Kidney (tissue), 14 donors: ENCODE results near the gene DOK7. TPM values are rescaled to one million over a fixed set of nuclear protein-coding genes. Genes with fewer than 3 reads are reported as not detected.

Source experiments
- DNase-seq, 5 donors: peaks; one replicate each; pipeline ENCODE4 v3.0.0-alpha.2; 2013 to 2020
- FAIRE-seq: peaks from 2 replicates; lab custom pipeline; 2012; peaks lifted over from hg19 to GRCh38; lab: Jason Lieb, UNC
- H3K27ac ChIP-seq, 2 donors: one replicate each; pipeline ENCODE4 v1.7.0; 2013; ENCODE audit warnings: low read depth in 2 of 2, low read length in 2 of 2, inconsistent platforms in 1 of 2
- H3K27me3 ChIP-seq: one replicate; pipeline ENCODE4 v1.7.1; 2013; ENCODE audit warnings: low read length, inconsistent platforms; ENCODE audit not compliant: control insufficient read depth, insufficient read depth
- H3K36me3 ChIP-seq, 3 donors: one replicate each; pipeline versions ENCODE4 v1.7.0 to v1.7.1; 2013; ENCODE audit warnings: low read length in 3 of 3, control low read depth in 1 of 3, inconsistent platforms in 1 of 3; ENCODE audit not compliant: insufficient read depth in 3 of 3, control insufficient read depth in 2 of 3
- H3K4me1 ChIP-seq, 3 donors: one replicate each; pipeline versions ENCODE4 v1.7.0 to v1.7.1; 2013; ENCODE audit warnings: low read length in 3 of 3, inconsistent platforms in 1 of 3, low read depth in 1 of 3; ENCODE audit not compliant: control insufficient read depth in 2 of 3, insufficient read depth in 2 of 3
- H3K4me3 ChIP-seq, 3 donors: one replicate each; pipeline versions ENCODE4 v1.7.0 to v1.8.1; 2013; ENCODE audit warnings: low read length in 3 of 3, control low read depth in 1 of 3, inconsistent platforms in 1 of 3
- H3K9ac ChIP-seq, 3 donors: one replicate each; pipeline versions ENCODE4 v1.7.0 to v1.7.1; 2013; ENCODE audit warnings: low read length in 3 of 3, control low read depth in 1 of 3, inconsistent platforms in 1 of 3
- H3K9me3 ChIP-seq, 3 donors: one replicate each; pipeline versions ENCODE4 v1.7.0 to v1.7.1; 2013; ENCODE audit warnings: low read length in 3 of 3, control low read depth in 1 of 3, inconsistent platforms in 1 of 3; ENCODE audit not compliant: control insufficient read depth in 2 of 3, insufficient read depth in 1 of 3
- intact Hi-C: fragments of 100-400 bp; cut with DNase I; formaldehyde crosslinking; loops from one replicate; pipeline ENCODE4 v1.11.1; 2022
- polyA plus RNA-seq: library from polyadenylated mRNA; stranded (reverse); fragments of 350-450 nt; fragmentation: Illumina TruSeq; extraction: RNeasy Lipid Tissue Mini Kit (QIAGEN cat#74804); gene quantifications from one replicate; pipeline ENCODE4 v1.2.3, GENCODE V29; 2014; ENCODE audit warnings: low read depth, low replicate concordance; ENCODE audit not compliant: insufficient read depth
- total RNA-seq: library from RNA; stranded (reverse); fragmentation: NEBNext Ultra II Directional; extraction: Animal tissue kit (Norgen Biotek cat#: 25700); gene quantifications from one replicate; pipeline ENCODE4 v1.2.1, GENCODE V29; 2021
- TF ChIP-seq, protein P1 (sequence below): IDR thresholded peaks from 3 replicates; pipeline ENCODE4 v1.5.1; 2012; ENCODE audit warnings: mild to moderate bottlenecking, moderate library complexity, borderline replicate concordance; ENCODE audit not compliant: insufficient read depth; ENCODE audit errors: extremely low read depth
- donor health status: control.
- donor health status: control.
- donor health status: control.
- donor health status: control.
- donor health status: control.
- donor health status: DM: yes; HTN: yes; CAD: no.
- donor health status: Normal renal cell carcinoma (clear cell type).

DOK7 gene
- total and polyA plus RNA-seq, 2 donors from 2014 or later = 1.2 to 7.0 TPM

DNA sequence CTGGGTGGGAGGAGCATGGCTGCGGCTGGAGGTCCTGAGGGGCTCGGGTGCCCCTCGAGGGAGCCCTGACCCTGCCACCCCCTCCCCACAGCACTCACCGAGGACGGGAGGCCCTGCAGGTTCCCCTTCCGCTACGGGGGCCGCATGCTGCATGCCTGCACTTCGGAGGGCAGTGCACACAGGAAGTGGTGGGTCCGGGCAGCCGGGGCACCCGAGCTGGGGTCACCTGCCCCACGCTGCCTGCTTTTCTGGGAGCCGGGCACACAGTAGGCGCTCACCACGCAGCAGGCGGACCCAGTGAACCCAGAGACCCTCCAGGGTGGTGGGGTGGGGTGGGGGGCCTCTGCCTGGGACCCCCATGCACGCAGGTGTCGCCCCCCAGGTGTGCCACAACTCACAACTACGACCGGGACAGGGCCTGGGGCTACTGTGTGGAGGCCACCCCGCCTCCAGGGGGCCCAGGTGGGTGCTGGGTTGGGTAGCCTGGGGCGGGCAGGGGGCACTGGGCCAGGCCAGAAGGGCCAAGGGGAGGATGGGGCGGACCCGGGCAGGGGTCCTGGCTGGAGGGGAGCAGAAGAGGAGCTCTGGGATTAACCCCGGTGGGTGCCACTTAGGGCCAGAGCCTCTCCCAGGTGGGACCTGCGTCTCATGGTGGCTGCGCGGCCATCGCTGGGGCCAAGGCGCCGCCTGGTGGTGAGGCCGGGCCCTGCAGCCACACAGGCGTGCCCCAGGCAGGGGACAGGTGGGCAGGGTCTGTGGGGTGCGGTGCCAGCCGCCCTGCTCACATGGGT lies 20.0 kb upstream of the DOK7 start:
- no peak overlapping the region for H3K27ac ChIP-seq
- H3K9me3 ChIP-seq = no peaks in the 10 kb centered on the region
- no peak overlapping the region for H3K9ac ChIP-seq
- TF ChIP-seq, protein P1, sequence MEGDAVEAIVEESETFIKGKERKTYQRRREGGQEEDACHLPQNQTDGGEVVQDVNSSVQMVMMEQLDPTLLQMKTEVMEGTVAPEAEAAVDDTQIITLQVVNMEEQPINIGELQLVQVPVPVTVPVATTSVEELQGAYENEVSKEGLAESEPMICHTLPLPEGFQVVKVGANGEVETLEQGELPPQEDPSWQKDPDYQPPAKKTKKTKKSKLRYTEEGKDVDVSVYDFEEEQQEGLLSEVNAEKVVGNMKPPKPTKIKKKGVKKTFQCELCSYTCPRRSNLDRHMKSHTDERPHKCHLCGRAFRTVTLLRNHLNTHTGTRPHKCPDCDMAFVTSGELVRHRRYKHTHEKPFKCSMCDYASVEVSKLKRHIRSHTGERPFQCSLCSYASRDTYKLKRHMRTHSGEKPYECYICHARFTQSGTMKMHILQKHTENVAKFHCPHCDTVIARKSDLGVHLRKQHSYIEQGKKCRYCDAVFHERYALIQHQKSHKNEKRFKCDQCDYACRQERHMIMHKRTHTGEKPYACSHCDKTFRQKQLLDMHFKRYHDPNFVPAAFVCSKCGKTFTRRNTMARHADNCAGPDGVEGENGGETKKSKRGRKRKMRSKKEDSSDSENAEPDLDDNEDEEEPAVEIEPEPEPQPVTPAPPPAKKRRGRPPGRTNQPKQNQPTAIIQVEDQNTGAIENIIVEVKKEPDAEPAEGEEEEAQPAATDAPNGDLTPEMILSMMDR = peak; percentile 97
- H3K36me3 ChIP-seq = no peaks in the 10 kb centered on the region
- intact Hi-C loops = loop anchor here (10.0 kb wide), 1 partner anchor 98 kb away; no protein-coding TSS in a partner anchor
- no peaks in the 10 kb centered on the region for H3K27me3 ChIP-seq
- no peak for FAIRE-seq
- DNase-seq = peak; percentile 60 to 84 (median 72)
- peaks cover 0 to 2% (median 0%) of the 10 kb centered on the region in 3 donors for H3K4me1 ChIP-seq
- no peak overlapping the region for H3K4me3 ChIP-seq

DNA sequence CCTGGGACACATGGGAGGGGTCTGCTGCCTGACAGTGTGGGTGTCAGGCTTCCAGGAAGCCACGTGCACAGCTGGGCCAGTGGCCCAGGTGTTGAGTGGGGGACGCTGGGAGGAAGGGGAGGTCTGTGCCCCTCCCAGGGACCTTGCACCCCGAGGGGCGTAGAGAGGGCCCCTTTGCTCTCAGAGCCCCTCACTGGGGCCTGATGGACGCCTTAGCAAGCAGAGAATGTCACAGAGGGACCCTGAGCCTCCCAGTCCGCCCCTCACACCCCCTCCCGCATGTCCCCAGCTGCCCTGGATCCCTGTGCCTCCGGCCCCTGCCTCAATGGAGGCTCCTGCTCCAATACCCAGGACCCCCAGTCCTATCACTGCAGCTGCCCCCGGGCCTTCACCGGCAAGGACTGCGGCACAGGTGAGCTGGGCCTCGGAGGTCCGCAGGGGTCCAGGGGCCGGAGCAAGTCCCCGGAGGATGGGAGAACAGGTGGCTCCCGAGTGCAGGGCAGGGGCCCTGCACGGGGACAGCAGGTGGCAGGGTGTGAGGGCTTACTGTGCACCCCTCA lies 19.3 kb upstream of the DOK7 start:
- TF ChIP-seq, protein P1 = no peak
- DNase-seq = no peak
- Histone ChIP-seq H3K9ac (no peak overlapping the region), H3K36me3 (no peaks in the 10 kb centered on the region), H3K4me1 (peaks cover 0 to 2% (median 0%) of the 10 kb centered on the region in 3 donors), H3K4me3 (no peak overlapping the region), H3K9me3 (no peaks in the 10 kb centered on the region), H3K27me3 (no peaks in the 10 kb centered on the region), H3K27ac (no peak overlapping the region)
- no peak for FAIRE-seq
- intact Hi-C loops = loop anchor here (10.0 kb wide), 1 partner anchor 99 kb away; no protein-coding TSS in a partner anchor

DNA sequence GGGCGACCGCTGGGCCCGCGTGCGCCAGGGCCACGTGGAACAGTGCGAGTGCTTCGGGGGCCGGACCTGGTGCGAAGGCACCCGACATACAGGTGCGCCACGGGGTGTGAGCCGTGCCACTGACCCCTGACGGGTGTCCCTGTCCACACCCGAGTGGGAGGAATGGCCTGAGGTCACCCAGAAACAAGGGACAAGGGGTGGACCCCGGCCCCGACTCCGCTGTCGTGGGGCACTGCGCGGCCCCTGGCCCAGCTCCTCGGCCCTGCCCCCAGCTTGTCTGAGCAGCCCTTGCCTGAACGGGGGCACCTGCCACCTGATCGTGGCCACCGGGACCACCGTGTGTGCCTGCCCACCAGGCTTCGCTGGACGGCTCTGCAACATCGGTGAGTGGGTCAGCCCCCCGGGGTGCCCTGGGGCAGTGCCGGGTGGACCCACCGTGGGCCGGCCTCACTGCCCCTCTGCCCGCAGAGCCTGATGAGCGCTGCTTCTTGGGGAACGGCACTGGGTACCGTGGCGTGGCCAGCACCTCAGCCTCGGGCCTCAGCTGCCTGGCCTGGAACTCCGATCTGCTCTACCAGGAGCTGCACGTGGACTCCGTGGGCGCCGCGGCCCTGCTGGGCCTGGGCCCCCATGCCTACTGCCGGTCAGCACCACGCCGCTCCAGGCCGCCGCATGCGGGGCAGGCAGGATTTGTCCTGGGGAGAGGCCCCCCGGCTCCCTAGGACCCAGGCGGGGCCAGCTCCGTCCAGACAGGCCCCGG lies 18.6 kb upstream of the DOK7 start:
- no peaks in the 10 kb centered on the region for H3K9me3 ChIP-seq
- no peak overlapping the region for H3K27ac ChIP-seq
- TF ChIP-seq, protein P1 = no peak
- H3K4me1 ChIP-seq = peaks cover 0 to 2% (median 0%) of the 10 kb centered on the region in 3 donors
- DNase-seq (peak in 1 of 5 donors; percentile 70), FAIRE-seq (no peak)
- intact Hi-C loops = loop anchor here (10.0 kb wide), 1 partner anchor 100 kb away; no protein-coding TSS in a partner anchor
- H3K4me3 ChIP-seq = no peak overlapping the region
- H3K9ac ChIP-seq = no peak overlapping the region
- H3K27me3 ChIP-seq = no peaks in the 10 kb centered on the region
- no peaks in the 10 kb centered on the region for H3K36me3 ChIP-seq
